ENCODE measurements around the gene DIPK1B.

The DIPK1B gene

GRCh38 chr9:136720251-136720897 lies 8.0 kb downstream of the DIPK1B start:
- no peak for DNase-seq (ENCODE audit: low spot score)

GRCh38 chr9:136720898-136721338 lies 8.5 kb downstream of the DIPK1B start:
- no peak for DNase-seq (ENCODE audit: low spot score)

GRCh38 chr9:136721339-136722092 lies 9.1 kb downstream of the DIPK1B start:
- no peak for DNase-seq (ENCODE audit: low spot score)

GRCh38 chr9:136722093-136722968 lies 10.0 kb downstream of the DIPK1B start:
- no peak for DNase-seq (ENCODE audit: low spot score)

GRCh38 chr9:136722969-136723356 lies 10.6 kb downstream of the DIPK1B start:
- DNase-seq (ENCODE audit: low spot score) = no peak

GRCh38 chr9:136723362-136723976 lies 11.1 kb downstream of the DIPK1B start:
- no peak for DNase-seq (ENCODE audit: low spot score)

- no peak for DNase-seq (ENCODE audit: low spot score)
Observed at GRCh38 chr9:136723989-136724388, 11.6 kb downstream of the DIPK1B start.

GRCh38 chr9:136724772-136725171 lies 12.4 kb downstream of the DIPK1B start:
- no peak for DNase-seq (ENCODE audit: low spot score)

- DNase-seq (ENCODE audit: low spot score) = no peak
Observed at GRCh38 chr9:136725612-136726011, 13.2 kb downstream of the DIPK1B start.

GRCh38 chr9:136726118-136726517 lies 13.7 kb downstream of the DIPK1B start:
- no peak for DNase-seq (ENCODE audit: low spot score)

GRCh38 chr9:136726631-136727191 lies 14.3 kb downstream of the DIPK1B start:
- no peak for DNase-seq (ENCODE audit: low spot score)

- DNase-seq (ENCODE audit: low spot score) = peak; percentile 73
Observed at GRCh38 chr9:136728080-136728547, 15.7 kb downstream of the DIPK1B start.

- DNase-seq (ENCODE audit: low spot score) = no peak
Observed at GRCh38 chr9:136728548-136729123, 16.3 kb downstream of the DIPK1B start.

- DNase-seq (ENCODE audit: low spot score) = no peak
Observed at GRCh38 chr9:136729144-136729543, 16.8 kb downstream of the DIPK1B start.

GRCh38 chr9:136729926-136730325 lies 17.6 kb downstream of the DIPK1B start:
- no peak for DNase-seq (ENCODE audit: low spot score)

- DNase-seq (ENCODE audit: low spot score) = no peak
Observed at GRCh38 chr9:136732444-136733178, 20.2 kb downstream of the DIPK1B start.

GRCh38 chr9:136733611-136734010 lies 21.2 kb downstream of the DIPK1B start:
- no peak for DNase-seq (ENCODE audit: low spot score)

GRCh38 chr9:136734837-136735496 lies 22.6 kb downstream of the DIPK1B start:
- no peak for DNase-seq (ENCODE audit: low spot score)

GRCh38 chr9:136735812-136736480 lies 23.6 kb downstream of the DIPK1B start:
- DNase-seq (ENCODE audit: low spot score) = no peak
